Neural cell (in vitro differentiated cells): Measurements from ENCODE around the gene CPNE4.

Experiments used
- TF ChIP-seq, protein P1 (sequence below): IDR thresholded peaks from 2 replicates; pipeline ENCODE4 v1.6.1; 2012; ENCODE audit warnings: borderline replicate concordance
- TF ChIP-seq, protein P2 (sequence below): fragments of 450-650 bp; IDR thresholded peaks from 2 replicates; pipeline ENCODE4 v1.5.1; 2014; ENCODE audit warnings: antibody characterized with exemption, mild to moderate bottlenecking, moderate library complexity; ENCODE audit not compliant: poor library complexity, severe bottlenecking

DNA sequence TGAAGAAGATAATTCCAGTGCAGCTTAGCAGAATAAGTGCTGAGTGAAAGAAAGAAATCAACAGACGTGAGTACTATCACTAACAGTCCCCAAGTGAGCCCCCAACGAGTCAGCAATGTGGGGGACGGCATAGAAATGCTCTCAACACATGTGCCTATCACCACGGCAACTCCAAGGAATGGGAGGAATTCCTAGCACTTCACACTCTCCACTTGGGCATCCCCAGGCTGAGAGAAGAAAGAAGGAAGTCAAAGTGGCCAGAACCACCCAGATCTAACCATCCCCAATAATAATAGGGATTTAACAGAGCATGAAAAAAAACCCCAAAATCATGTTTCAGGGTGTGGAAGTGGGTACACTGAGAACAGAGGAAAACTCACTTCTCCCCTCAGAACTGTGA, 29.3 kb upstream of the CPNE4 start:
- TF ChIP-seq, protein P1, sequence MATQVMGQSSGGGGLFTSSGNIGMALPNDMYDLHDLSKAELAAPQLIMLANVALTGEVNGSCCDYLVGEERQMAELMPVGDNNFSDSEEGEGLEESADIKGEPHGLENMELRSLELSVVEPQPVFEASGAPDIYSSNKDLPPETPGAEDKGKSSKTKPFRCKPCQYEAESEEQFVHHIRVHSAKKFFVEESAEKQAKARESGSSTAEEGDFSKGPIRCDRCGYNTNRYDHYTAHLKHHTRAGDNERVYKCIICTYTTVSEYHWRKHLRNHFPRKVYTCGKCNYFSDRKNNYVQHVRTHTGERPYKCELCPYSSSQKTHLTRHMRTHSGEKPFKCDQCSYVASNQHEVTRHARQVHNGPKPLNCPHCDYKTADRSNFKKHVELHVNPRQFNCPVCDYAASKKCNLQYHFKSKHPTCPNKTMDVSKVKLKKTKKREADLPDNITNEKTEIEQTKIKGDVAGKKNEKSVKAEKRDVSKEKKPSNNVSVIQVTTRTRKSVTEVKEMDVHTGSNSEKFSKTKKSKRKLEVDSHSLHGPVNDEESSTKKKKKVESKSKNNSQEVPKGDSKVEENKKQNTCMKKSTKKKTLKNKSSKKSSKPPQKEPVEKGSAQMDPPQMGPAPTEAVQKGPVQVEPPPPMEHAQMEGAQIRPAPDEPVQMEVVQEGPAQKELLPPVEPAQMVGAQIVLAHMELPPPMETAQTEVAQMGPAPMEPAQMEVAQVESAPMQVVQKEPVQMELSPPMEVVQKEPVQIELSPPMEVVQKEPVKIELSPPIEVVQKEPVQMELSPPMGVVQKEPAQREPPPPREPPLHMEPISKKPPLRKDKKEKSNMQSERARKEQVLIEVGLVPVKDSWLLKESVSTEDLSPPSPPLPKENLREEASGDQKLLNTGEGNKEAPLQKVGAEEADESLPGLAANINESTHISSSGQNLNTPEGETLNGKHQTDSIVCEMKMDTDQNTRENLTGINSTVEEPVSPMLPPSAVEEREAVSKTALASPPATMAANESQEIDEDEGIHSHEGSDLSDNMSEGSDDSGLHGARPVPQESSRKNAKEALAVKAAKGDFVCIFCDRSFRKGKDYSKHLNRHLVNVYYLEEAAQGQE, result no peak
- TF ChIP-seq, protein P2, sequence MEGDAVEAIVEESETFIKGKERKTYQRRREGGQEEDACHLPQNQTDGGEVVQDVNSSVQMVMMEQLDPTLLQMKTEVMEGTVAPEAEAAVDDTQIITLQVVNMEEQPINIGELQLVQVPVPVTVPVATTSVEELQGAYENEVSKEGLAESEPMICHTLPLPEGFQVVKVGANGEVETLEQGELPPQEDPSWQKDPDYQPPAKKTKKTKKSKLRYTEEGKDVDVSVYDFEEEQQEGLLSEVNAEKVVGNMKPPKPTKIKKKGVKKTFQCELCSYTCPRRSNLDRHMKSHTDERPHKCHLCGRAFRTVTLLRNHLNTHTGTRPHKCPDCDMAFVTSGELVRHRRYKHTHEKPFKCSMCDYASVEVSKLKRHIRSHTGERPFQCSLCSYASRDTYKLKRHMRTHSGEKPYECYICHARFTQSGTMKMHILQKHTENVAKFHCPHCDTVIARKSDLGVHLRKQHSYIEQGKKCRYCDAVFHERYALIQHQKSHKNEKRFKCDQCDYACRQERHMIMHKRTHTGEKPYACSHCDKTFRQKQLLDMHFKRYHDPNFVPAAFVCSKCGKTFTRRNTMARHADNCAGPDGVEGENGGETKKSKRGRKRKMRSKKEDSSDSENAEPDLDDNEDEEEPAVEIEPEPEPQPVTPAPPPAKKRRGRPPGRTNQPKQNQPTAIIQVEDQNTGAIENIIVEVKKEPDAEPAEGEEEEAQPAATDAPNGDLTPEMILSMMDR, result no peak
